GM18519 (cell line): Measurements from ENCODE around the gene LRP5.

Experiments
- ATAC-seq: cut with Tn5 transposase; IDR thresholded peaks from one replicate; pipeline ENCODE4 v1.9.1; 2021; ENCODE audit warnings: mild to moderate bottlenecking, moderate library complexity; ENCODE audit not compliant: unreplicated experiment, low FRiP score

Gene LRP5

GRCh38 chr11:68479390-68479789 lies 167.0 kb downstream of the LRP5 start:
- no peak for ATAC-seq

- ATAC-seq = no peak
Measured at GRCh38 chr11:68480193-68480592, 167.8 kb downstream of the LRP5 start.

GRCh38 chr11:68480852-68481510 lies 168.6 kb downstream of the LRP5 start:
- no peak for ATAC-seq

GRCh38 chr11:68481579-68482240 lies 169.3 kb downstream of the LRP5 start:
- no peak for ATAC-seq

GRCh38 chr11:68488623-68489022 lies 176.2 kb downstream of the LRP5 start:
- ATAC-seq = no peak

- no peak for ATAC-seq
Measured at GRCh38 chr11:68495220-68495729, 182.9 kb downstream of the LRP5 start.

- ATAC-seq = no peak
Measured at GRCh38 chr11:68495872-68496271, 183.5 kb downstream of the LRP5 start.

- ATAC-seq = no peak
Measured at GRCh38 chr11:68497761-68498160, 185.4 kb downstream of the LRP5 start.

- ATAC-seq = no peak
Measured at GRCh38 chr11:68498321-68498720, 185.9 kb downstream of the LRP5 start.
